HG02943 (cell line): ENCODE data around the gene CCDC63.

Source experiments
- ATAC-seq: cut with Tn5 transposase; IDR thresholded peaks from one replicate; pipeline ENCODE4 v1.9.1; 2021; ENCODE audit warnings: mild to moderate bottlenecking, low read depth, moderate library complexity; ENCODE audit not compliant: unreplicated experiment

CCDC63 gene

GRCh38 chr12:110874781-110875180 is 28.0 kb downstream of the CCDC63 start:
- ATAC-seq = no peak

- no peak for ATAC-seq
Measured at GRCh38 chr12:110880651-110881050, 33.9 kb downstream of the CCDC63 start.

GRCh38 chr12:110883251-110883650 is 36.5 kb downstream of the CCDC63 start:
- ATAC-seq = no peak

GRCh38 chr12:110885152-110885840 is 38.5 kb downstream of the CCDC63 start:
- no peak for ATAC-seq

- ATAC-seq = no peak
Measured at GRCh38 chr12:110888256-110888991, 41.6 kb downstream of the CCDC63 start.

- no peak for ATAC-seq
Measured at GRCh38 chr12:110889361-110889760, 42.6 kb downstream of the CCDC63 start.

GRCh38 chr12:110893956-110894355 is 47.2 kb downstream of the CCDC63 start:
- no peak for ATAC-seq

- ATAC-seq = no peak
Measured at GRCh38 chr12:110896559-110896958, 49.8 kb downstream of the CCDC63 start.

- no peak for ATAC-seq
Measured at GRCh38 chr12:110901401-110901800, 54.6 kb downstream of the CCDC63 start.

GRCh38 chr12:110903511-110903910 is 56.7 kb downstream of the CCDC63 start:
- no peak for ATAC-seq

- no peak for ATAC-seq
Measured at GRCh38 chr12:110906083-110906482, 59.3 kb downstream of the CCDC63 start.

- ATAC-seq = no peak
Measured at GRCh38 chr12:110906516-110906915, 59.7 kb downstream of the CCDC63 start.

GRCh38 chr12:110906985-110907384 is 60.2 kb downstream of the CCDC63 start:
- ATAC-seq = no peak

GRCh38 chr12:110907583-110907982 is 60.8 kb downstream of the CCDC63 start:
- no peak for ATAC-seq

GRCh38 chr12:110908377-110909152 is 61.8 kb downstream of the CCDC63 start:
- ATAC-seq = no peak

GRCh38 chr12:110912263-110912662 is 65.5 kb downstream of the CCDC63 start:
- ATAC-seq = no peak

- peak; percentile 95 for ATAC-seq
Measured at GRCh38 chr12:110913119-110914056, 66.6 kb downstream of the CCDC63 start.

GRCh38 chr12:110916295-110916875 is 69.6 kb downstream of the CCDC63 start:
- ATAC-seq = no peak

GRCh38 chr12:110917467-110917866 is 70.7 kb downstream of the CCDC63 start:
- ATAC-seq = no peak

GRCh38 chr12:110917961-110918360 is 71.2 kb downstream of the CCDC63 start:
- ATAC-seq = no peak
